Dendritic cell treated with granulocyte-macrophage colony-stimulating factor and Interleukin-4, amounts not matched to agents 40 ng/mL and 50 ng/mL, for 4 days (primary cell): ENCODE measurements around the gene ME2.
"Not testable (repeated sequence)": the region's sequence is repeated elsewhere in the genome, so short reads cannot be mapped to it uniquely, and the experiment has no call there.

Experiments
- H3K27ac Mint-ChIP-seq: one replicate; pipeline ENCODE4 v1.8.0; 2022; ENCODE audit warnings: mild to moderate bottlenecking, mixed read lengths
- H3K27me3 Mint-ChIP-seq: one replicate; pipeline ENCODE4 v1.8.0; 2022; ENCODE audit warnings: mild to moderate bottlenecking, mixed read lengths
- H3K36me3 Mint-ChIP-seq: one replicate; pipeline ENCODE4 v1.8.0; 2022; ENCODE audit warnings: low read depth, mixed read lengths
- H3K4me1 Mint-ChIP-seq: one replicate; pipeline ENCODE4 v1.8.0; 2022; ENCODE audit warnings: low read depth, mixed read lengths
- H3K4me3 Mint-ChIP-seq: one replicate; pipeline ENCODE4 v1.8.0; 2022; ENCODE audit warnings: mild to moderate bottlenecking, moderate library complexity, mixed read lengths
- H3K9me3 Mint-ChIP-seq: one replicate; pipeline ENCODE4 v1.8.0; 2022; ENCODE audit warnings: mixed read lengths
- intact Hi-C: fragments of 100-400 bp; cut with micrococcal nuclease; formaldehyde crosslinking; loops from one replicate; pipeline ENCODE4 v1.15.0; 2022

Gene ME2

DNA sequence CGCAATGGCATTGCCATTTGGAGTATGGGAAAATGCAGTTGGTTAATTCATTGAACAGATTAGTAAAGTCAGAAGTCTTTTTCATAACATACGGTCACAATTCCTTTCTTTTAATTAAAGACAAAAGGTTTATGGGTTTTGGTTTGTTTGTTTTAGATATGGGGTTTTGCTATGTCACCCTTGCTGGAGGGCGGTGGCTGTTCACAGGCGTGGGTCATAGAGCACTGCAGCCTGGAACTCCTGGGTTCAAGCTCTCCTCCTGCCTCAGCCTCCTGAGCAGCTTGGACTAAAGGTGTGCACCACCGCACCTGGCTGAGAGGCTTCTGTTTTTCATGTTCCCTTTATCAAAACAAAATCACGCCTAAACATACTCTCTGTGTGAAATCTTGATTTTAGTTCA is 70.3 kb downstream of the ME2 start:
- Mint-ChIP-seq H3K4me3 (no peak overlapping the region), H3K27me3 (no peaks in the 10 kb centered on the region), H3K36me3 (peaks cover 31% of the 10 kb centered on the region), H3K4me1 (peaks cover 11% of the 10 kb centered on the region), H3K27ac (no peak overlapping the region), H3K9me3 (no peaks in the 10 kb centered on the region)
- intact Hi-C loops: no loop called here

DNA sequence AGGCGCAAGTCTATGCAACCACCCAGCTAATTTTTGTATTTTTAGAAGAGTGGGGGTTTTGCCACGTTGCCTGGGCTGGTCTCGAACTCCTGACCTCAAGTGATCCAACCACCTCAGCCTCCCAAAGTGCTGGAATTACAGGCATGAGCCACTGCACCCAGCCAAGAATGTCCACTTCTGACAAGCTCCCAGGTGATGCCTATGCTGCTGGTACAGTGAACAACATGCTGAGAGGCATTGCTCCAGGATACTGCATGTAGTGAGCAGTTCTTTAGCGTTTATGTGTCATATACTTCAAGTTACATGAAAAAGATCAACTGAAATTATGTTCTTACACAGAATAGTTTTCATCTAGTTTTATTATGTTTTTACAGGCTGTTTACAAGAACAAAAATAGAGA is 71.7 kb downstream of the ME2 start:
- Mint-ChIP-seq H3K9me3 (no peaks in the 10 kb centered on the region), H3K4me1 (no peaks in the 10 kb centered on the region), H3K36me3 (peaks cover 21% of the 10 kb centered on the region), H3K27me3 (no peaks in the 10 kb centered on the region), H3K27ac (no peak overlapping the region), H3K4me3 (no peak overlapping the region)
- intact Hi-C loops: no loop called here

DNA sequence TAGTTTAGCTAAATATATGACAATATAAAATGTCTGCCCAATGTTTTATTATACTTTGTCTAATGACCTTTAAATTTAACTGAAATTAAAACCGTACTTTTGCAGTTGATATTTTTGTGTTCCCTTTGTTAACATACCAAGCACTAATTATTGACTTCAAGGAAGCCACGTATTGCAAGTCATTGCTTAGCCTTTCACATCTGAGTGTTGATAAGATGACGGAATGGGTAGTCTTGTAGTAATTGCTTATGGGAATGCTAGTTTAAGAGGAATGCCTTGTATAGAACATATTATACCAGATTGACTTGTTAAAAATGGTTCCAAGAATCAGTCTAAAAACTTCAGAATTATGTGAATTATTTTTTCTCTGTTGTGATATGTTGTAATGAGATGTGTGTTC is 74.9 kb downstream of the ME2 start:
- Mint-ChIP-seq H3K4me1 (no peaks in the 10 kb centered on the region), H3K9me3 (no peaks in the 10 kb centered on the region), H3K27ac (no peak overlapping the region), H3K36me3 (peaks cover 6% of the 10 kb centered on the region), H3K4me3 (no peak overlapping the region), H3K27me3 (no peaks in the 10 kb centered on the region)
- intact Hi-C loops: no loop called here

DNA sequence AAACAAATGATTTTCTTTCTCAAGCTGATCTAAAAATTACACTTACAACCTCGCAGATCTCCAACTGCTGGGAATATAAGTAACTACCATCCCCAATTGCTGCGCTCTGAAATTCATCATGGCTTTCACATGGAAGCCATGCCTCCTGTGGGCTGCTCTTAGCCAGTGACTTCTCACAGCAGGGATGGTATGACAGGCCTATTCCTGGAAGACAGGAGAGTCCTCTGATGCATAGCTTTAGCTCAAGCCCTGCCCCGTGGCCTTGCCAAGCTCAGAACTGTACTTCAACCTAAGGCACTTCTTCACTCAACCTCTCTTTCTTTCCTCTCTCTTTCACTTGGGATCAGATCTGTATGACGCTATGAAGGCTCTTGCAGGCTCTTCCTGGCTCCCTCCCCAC is 76.3 kb downstream of the ME2 start:
- intact Hi-C loops: no loop called here
- Mint-ChIP-seq H3K4me1 (no peaks in the 10 kb centered on the region), H3K27ac (no peak overlapping the region), H3K9me3 (no peaks in the 10 kb centered on the region), H3K36me3 (peaks cover 4% of the 10 kb centered on the region), H3K27me3 (peaks cover 1% of the 10 kb centered on the region), H3K4me3 (no peak overlapping the region)

DNA sequence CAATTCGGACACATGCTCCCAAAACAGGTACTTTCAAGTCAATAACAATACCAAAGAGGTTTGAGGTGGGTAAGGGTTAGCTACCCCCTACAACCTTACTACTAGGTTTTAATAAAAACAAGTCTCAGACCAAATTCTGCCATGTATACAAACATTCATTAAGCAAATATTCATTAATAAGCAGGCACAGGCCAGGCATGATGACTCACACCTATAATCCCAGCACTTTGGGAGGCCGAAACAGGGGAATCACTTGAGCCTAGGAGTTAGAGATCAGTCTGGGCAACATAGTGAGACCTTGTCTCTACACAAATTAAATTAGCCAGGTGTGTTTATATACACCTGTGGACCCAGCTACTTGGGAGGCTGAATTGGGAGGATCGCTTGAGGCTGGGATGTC is 77.2 kb downstream of the ME2 start:
- Mint-ChIP-seq H3K9me3 (peaks cover 6% of the 10 kb centered on the region), H3K4me3 (no peak overlapping the region), H3K36me3 (no peaks in the 10 kb centered on the region), H3K27ac (no peak overlapping the region), H3K27me3 (peaks cover 1% of the 10 kb centered on the region), H3K4me1 (no peaks in the 10 kb centered on the region)
- intact Hi-C loops: no loop called here

DNA sequence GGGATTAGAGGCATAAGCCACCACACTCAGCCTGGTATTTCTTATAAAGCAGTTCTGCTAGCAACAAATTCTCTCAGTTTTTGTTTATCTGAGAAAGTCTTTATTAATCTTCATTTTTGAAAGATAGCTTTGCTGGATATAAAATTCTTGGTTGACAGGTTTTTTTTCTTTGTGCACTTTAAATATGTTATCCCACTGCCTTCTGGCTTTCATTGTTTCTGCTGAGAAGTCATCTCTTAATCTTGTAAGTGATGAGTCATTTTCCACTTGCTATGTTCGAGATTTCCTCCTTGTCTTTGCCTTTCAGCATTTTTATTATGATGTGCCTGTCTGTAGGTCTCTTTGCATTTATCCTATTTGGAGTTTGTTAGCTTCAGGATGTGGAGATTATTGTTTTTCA is 83.1 kb downstream of the ME2 start:
- peaks cover 1% of the 10 kb centered on the region for H3K27me3 Mint-ChIP-seq
- intact Hi-C loops: no loop called here
- H3K4me1 Mint-ChIP-seq: no peaks in the 10 kb centered on the region
- no peak overlapping the region for H3K4me3 Mint-ChIP-seq
- H3K27ac Mint-ChIP-seq: no peak overlapping the region
- peaks cover 36% of the 10 kb centered on the region for H3K9me3 Mint-ChIP-seq
- H3K36me3 Mint-ChIP-seq: no peaks in the 10 kb centered on the region

DNA sequence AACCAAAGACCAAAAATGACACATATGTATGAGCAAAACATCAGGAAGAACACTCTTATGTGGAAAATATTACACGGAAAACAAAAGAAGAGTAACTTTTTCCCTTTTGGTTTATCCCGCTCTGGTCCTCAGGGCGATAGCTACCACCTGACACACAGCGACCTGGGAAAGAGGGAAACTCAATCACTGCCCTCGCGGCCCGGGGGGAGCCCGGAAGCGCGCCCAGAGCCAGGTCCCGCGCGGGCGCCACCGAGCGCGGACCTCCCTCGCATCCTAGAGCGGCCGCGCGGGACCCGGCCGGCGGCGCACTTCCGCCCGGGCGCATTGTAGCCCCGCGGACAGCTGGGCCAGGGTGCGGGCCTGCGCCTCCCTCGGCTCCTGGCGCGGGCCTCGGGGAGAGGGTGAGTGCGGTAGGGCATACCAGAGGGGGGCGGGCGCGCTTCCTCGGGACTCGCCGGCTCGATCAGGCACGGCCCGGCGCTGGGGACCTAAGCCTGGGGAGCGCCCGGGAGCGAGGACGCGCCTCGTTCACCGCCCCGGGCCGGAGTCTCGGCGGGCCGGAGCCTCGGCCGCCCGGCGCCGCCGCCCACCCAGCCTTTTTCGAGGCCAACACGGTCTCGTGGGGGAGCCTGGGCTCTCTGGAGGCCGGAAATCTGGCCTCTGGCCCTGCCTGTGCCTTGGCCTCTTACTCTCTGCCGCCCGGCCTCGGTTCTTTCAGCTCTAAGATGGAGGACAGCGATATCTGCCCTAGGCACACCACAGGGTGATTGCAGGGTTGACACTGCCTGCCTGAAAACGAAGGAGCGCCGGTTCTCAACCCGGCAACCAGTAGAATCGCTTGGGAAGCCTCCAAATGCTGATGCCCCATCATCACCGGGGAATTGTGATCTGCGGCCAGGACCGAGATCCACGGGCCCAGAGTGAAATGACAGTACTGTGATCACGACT is 89.1 kb downstream of the ME2 start, which contains the start of gene ELAC1:
TSS of gene ELAC1 (plus strand) at position 327 of the 948 bp plus-strand sequence. CDS start 6,365 bp downstream, outside the sequence.
- no peaks in the 10 kb centered on the region for H3K36me3 Mint-ChIP-seq
- peak within 1 kb of the TSS; percentile 87 for H3K27ac Mint-ChIP-seq
- peaks cover 21% of the 10 kb centered on the region for H3K4me1 Mint-ChIP-seq
- peak within 1 kb of the TSS; percentile 83 for H3K4me3 Mint-ChIP-seq
- H3K27me3 Mint-ChIP-seq: no peaks in the 10 kb centered on the region
- intact Hi-C loops: loop anchor here (2.0 to 5.0 kb wide), 2 partner anchors 63 to 91 kb away; partner anchors contain the start of genes ME2 and SMAD4
- H3K9me3 Mint-ChIP-seq: peaks cover 11% of the 10 kb centered on the region

DNA sequence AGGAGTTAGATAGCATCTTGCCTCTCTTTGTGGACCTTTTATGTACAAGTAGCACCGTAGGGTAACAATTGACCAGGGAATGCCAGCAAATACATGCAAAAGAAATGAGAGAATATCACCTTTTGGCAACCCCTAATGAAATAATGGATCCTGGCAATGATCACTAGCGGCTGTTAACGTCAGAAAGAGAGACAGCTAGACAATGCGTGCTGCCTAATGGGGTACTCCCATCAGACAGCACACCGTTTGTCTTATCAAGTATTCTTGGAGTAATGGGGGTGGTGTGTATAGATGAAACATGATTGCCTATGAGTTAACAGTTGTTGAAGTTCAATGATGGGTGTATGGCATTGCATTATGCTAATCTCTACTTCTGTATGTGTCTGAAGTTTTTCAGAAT is 90.5 kb downstream of the ME2 start:
- H3K27ac Mint-ChIP-seq: peak overlapping the region; percentile 87
- peaks cover 7% of the 10 kb centered on the region for H3K36me3 Mint-ChIP-seq
- peaks cover 21% of the 10 kb centered on the region for H3K4me1 Mint-ChIP-seq
- no peaks in the 10 kb centered on the region for H3K9me3 Mint-ChIP-seq
- H3K4me3 Mint-ChIP-seq: no peak overlapping the region
- intact Hi-C loops: loop anchor here (2.0 to 5.0 kb wide), 2 partner anchors 61 to 92 kb away; partner anchors contain the start of genes ME2 and SMAD4
- no peaks in the 10 kb centered on the region for H3K27me3 Mint-ChIP-seq

DNA sequence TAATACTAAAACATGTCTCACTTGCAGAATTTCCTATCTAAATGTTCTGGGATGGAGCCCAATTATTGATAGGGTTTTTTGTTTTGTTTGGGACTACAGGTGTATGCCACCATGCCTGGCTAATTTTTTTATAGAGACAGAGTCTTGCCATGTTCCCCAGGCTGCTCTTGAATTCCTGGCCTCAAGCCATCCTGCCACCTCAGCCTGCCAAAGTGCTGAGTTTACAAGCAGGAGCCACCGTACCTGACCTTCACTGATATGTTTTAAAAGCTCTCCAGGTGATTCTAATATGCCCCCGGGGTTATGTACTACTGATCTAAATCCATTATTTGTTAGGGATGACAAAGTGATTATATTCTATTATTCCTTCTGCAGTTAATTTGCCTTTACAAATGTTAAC is 91.1 kb downstream of the ME2 start:
- no peak overlapping the region for H3K4me3 Mint-ChIP-seq
- H3K9me3 Mint-ChIP-seq: no peaks in the 10 kb centered on the region
- no peaks in the 10 kb centered on the region for H3K27me3 Mint-ChIP-seq
- intact Hi-C loops: no loop called here
- H3K36me3 Mint-ChIP-seq: peaks cover 12% of the 10 kb centered on the region
- H3K4me1 Mint-ChIP-seq: peaks cover 21% of the 10 kb centered on the region
- H3K27ac Mint-ChIP-seq: no peak overlapping the region

DNA sequence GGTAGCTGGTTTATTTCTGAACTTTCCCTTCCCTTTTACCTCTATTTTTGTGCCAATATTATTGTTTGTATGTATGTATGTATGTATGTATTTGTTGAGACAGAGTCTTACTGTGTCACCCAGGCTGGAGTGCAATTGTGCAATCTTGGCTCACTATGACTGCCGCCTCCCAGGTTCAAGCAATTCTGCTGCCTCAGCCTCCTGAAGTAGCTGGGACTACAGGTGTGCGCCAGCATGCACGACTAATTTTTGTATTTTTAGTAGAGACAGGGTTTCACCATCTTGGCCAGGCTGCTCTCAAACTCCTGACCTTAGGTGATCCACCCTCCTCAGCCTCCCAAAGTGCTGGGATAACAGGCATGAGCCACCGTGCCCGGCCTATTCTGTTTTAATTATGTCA is 93.5 kb downstream of the ME2 start:
- H3K27me3 Mint-ChIP-seq, intact Hi-C loops, H3K27ac Mint-ChIP-seq, H3K4me3 Mint-ChIP-seq: not testable (repeated sequence)
- Mint-ChIP-seq H3K36me3 (peaks cover 36% of the 10 kb centered on the region), H3K9me3 (peaks cover 21% of the 10 kb centered on the region), H3K4me1 (peaks cover 21% of the 10 kb centered on the region)

DNA sequence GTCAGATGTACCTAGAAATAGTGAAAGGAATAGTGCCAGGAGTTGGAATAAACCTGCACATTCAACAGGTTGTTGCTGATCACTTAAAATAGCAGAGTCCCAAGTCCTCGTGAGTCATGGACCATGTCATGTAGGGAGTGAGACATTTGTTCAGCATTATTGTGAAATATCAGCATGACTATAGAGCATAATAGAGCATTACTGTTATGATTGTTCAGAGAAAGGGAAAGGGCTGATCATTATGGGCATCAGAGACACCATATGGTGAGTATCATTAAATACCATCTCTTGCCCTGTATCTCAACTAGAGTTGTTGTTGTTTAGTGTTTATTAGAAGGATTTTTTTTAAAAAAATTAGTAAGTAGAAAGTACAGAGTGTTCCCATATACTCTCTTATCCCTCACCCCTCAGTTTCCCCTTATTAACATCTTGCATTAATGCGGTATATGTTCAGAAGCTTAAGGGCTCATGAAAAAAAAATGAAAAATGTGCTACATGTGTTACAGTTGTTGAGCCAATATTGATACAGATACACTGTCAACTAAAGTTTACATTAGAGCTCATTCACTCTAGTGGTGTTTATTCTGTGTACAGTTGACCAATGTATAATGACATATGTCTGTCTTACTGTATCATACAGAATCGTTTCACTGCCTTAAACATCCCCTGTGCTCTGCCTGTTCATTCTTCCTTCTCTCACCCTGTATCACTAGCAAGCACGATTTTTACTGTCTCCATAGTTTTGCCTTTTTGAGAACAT is 94.6 kb downstream of the ME2 start:
- Mint-ChIP-seq H3K36me3 (peaks cover 48% of the 10 kb centered on the region), H3K4me3 (no peak overlapping the region), H3K27ac (no peak overlapping the region), H3K9me3 (peaks cover 31% of the 10 kb centered on the region), H3K27me3 (no peaks in the 10 kb centered on the region), H3K4me1 (peaks cover 21% of the 10 kb centered on the region)
- intact Hi-C loops: no loop called here

DNA sequence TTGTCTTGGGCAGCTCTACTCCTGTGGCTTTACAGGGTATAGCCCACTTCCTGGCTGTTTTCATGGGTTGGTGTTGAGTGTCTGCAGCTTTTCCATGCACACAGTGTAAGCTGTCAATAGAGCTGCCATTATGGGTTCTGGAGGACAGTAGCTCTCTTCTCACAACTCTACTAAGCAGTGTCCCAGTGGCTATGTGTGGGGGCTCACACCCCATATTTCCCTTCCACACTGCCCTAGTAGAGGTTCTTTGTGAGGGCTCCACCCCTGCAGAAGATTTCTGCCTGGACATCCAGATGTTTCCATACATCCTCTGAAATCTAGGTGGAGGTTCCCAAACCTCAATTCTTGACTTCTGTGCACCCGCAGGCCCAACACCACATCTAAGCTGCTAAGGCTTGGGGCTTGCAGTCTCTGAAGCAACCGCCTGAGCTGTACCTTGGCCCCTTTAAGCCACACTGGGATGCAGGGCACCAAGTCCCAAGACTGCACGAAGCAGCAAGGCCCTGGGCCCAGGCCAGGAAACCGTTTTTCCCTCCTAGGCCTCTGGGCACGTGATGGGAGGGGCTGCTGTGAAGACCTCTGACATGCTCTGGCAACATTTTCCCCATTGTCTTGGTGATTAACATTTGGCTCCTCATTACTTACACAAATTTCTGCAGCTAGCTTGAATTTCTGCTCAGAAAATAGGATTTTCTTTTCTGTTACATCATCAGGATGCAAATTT is 98.3 kb downstream of the ME2 start:
- Mint-ChIP-seq H3K36me3 (peaks cover 66% of the 10 kb centered on the region), H3K4me1 (peaks cover 10% of the 10 kb centered on the region)
- intact Hi-C loops: no loop called here

DNA sequence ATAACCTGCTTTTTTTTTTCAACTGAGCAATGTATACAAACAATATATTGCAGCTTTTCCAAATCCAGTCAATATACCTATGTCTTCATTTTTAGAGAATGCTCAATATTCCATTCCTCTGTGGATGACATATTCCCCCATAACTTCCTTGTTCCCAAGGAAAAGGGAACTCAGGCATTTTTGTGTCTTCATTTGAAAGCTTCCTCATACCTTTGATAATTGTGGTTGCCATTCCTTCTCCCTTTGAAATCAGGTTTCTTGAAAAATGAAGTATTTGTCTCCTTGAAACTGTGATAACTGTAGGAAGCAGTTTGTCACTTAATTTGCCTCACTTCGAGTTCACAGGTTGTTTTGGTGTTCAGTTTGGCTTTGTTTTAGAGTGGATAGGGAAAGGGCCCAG is 102.5 kb downstream of the ME2 start:
- Mint-ChIP-seq H3K4me1 (peaks cover 11% of the 10 kb centered on the region), H3K9me3 (peaks cover 21% of the 10 kb centered on the region), H3K27ac (no peak overlapping the region), H3K36me3 (peaks cover 64% of the 10 kb centered on the region), H3K27me3 (no peaks in the 10 kb centered on the region), H3K4me3 (no peak overlapping the region)
- intact Hi-C loops: no loop called here

More for the DNA sequence above, 98.3 kb downstream of the ME2 start:
- Mint-ChIP-seq H3K27me3 (no peaks in the 10 kb centered on the region), H3K9me3 (peaks cover 31% of the 10 kb centered on the region), H3K4me3 (no peak overlapping the region), H3K27ac (no peak overlapping the region)
